ENCODE data around the gene SLC43A3.

GRCh38 chr11:57466680-57467079, 39.8 kb upstream of the SLC43A3 start:
- TF ChIP-seq EZH2 (IDR thresholded peaks at IDR 0.05; ENCODE audit: insufficient read depth, poor library complexity, severe bottlenecking) (no peak), EZH2phosphoT487 (IDR thresholded peaks at IDR 0.05; ENCODE audit: insufficient read depth, low read depth) (no peak)
